Neuronal stem cell (in vitro differentiated cells): ENCODE measurements around the gene SEC63.

Experiments used
- DNase-seq: peaks from one replicate; pipeline ENCODE4 v3.0.0-alpha.2; 2013; ENCODE audit warnings: low spot score
- H2AFZ ChIP-seq: one replicate; pipeline ENCODE4 v1.6.1; 2013; ENCODE audit warnings: mild to moderate bottlenecking, low read length, inconsistent platforms
- H2AK5ac ChIP-seq: 2 replicates; pipeline ENCODE4 v1.6.1; 2013; ENCODE audit warnings: low read depth, mild to moderate bottlenecking, inconsistent platforms, low read length, moderate library complexity, mixed read lengths
- H2BK120ac ChIP-seq: 2 replicates; pipeline ENCODE4 v1.6.1; 2013; ENCODE audit warnings: low read depth, mild to moderate bottlenecking, inconsistent platforms, low read length, moderate library complexity, mixed read lengths
- H2BK12ac ChIP-seq: one replicate; pipeline ENCODE4 v1.6.1; 2013; ENCODE audit warnings: low read length, inconsistent platforms
- H2BK15ac ChIP-seq: 2 replicates; pipeline ENCODE4 v1.6.1; 2013; ENCODE audit warnings: mild to moderate bottlenecking, low read length, inconsistent platforms, mixed read lengths
- H2BK5ac ChIP-seq: one replicate; pipeline ENCODE4 v1.6.1; 2013; ENCODE audit warnings: inconsistent platforms, mild to moderate bottlenecking, low read length, moderate library complexity
- H3K14ac ChIP-seq: one replicate; pipeline ENCODE4 v1.6.1; 2013; ENCODE audit warnings: low read length, inconsistent platforms
- H3K18ac ChIP-seq: 2 replicates; pipeline ENCODE4 v1.6.1; 2013; ENCODE audit warnings: low read length, inconsistent platforms
- H3K23ac ChIP-seq: 2 replicates; pipeline ENCODE4 v1.6.1; 2013; ENCODE audit warnings: low read depth, mild to moderate bottlenecking, mixed read lengths, low read length, inconsistent platforms; ENCODE audit not compliant: poor library complexity
- H3K27ac ChIP-seq: replicated peaks from 3 replicates; pipeline ENCODE4 v1.5.1; 2013; ENCODE audit warnings: low read length, inconsistent platforms
- H3K27me3 ChIP-seq, 3 experiments: 2 replicates each; pipeline ENCODE4 v1.6.1; 2013; ENCODE audit warnings: low read length in 3 of 3, mild to moderate bottlenecking in 2 of 3, inconsistent platforms in 1 of 3, low read depth in 1 of 3, mixed read lengths in 1 of 3, moderate library complexity in 1 of 3; ENCODE audit not compliant: control insufficient read depth in 3 of 3, insufficient read depth in 3 of 3
- H3K36me3 ChIP-seq, 2 donors: replicated peaks in 1 of 2; 2 replicates each; pipeline ENCODE4 v1.6.1; 2013; ENCODE audit warnings: low read length in 2 of 2; ENCODE audit not compliant: control insufficient read depth in 2 of 2, insufficient read depth in 2 of 2
- H3K4ac ChIP-seq: 2 replicates; pipeline ENCODE4 v1.6.1; 2013; ENCODE audit warnings: inconsistent platforms, mild to moderate bottlenecking, low read length, moderate library complexity
- H3K4me1 ChIP-seq, 2 donors: 1 replicate in 1 of 2; 2 replicates in 1 of 2; pipeline ENCODE4 v1.6.1; 2013; ENCODE audit warnings: low read length in 2 of 2, low read depth in 1 of 2; ENCODE audit not compliant: control insufficient read depth in 2 of 2, insufficient read depth in 1 of 2
- H3K4me2 ChIP-seq: one replicate; pipeline ENCODE4 v1.6.1; 2013; ENCODE audit warnings: mild to moderate bottlenecking, low read length, inconsistent platforms; ENCODE audit not compliant: insufficient read depth, poor library complexity, severe bottlenecking
- H3K4me3 ChIP-seq, 2 donors: 2 replicates each; pipeline ENCODE4 v1.5.1; 2013; ENCODE audit warnings: low read length in 2 of 2, mild to moderate bottlenecking in 2 of 2, inconsistent platforms in 1 of 2, moderate library complexity in 1 of 2
- H3K79me1 ChIP-seq: one replicate; pipeline ENCODE4 v1.6.1; 2013; ENCODE audit warnings: low read depth, mild to moderate bottlenecking, inconsistent platforms, low read length, moderate library complexity
- H3K9ac ChIP-seq: one replicate; pipeline ENCODE4 v1.6.1; 2013; ENCODE audit warnings: mild to moderate bottlenecking, low read depth, low read length, inconsistent platforms; ENCODE audit not compliant: poor library complexity
- H3K9me3 ChIP-seq, 2 donors: replicated peaks in 1 of 2; 2 replicates each; pipeline versions ENCODE3 to v1.6.1; 2013; ENCODE audit warnings: low read length in 2 of 2, mild to moderate bottlenecking in 2 of 2, inconsistent platforms in 1 of 2, low read depth in 1 of 2, mixed read lengths in 1 of 2, moderate library complexity in 1 of 2; ENCODE audit not compliant: control insufficient read depth in 2 of 2, insufficient read depth in 1 of 2
- H4K8ac ChIP-seq: one replicate; pipeline ENCODE4 v1.6.1; 2013; ENCODE audit warnings: low read depth, mild to moderate bottlenecking, inconsistent platforms, low read length, moderate library complexity
- H4K91ac ChIP-seq: one replicate; pipeline ENCODE4 v1.6.1; 2013; ENCODE audit warnings: low read length, low read depth, mild to moderate bottlenecking, inconsistent platforms; ENCODE audit not compliant: poor library complexity
- WGBS, 2 donors: extraction: QIAGEN DNeasy Blood & Tissue Kit; methylation state at CpG; one replicate each; pipeline ENCODE4 v1.1.7; 2013; ENCODE audit warnings: missing lambda C conversion rate in 2 of 2, mixed read lengths in 1 of 2; ENCODE audit not compliant: insufficient read length in 2 of 2, insufficient replicate concordance in 1 of 2; ENCODE audit errors: extremely low coverage in 2 of 2; 5-methylcytosine and 5-hydroxymethylcytosine counted together

SEC63 gene

DNA sequence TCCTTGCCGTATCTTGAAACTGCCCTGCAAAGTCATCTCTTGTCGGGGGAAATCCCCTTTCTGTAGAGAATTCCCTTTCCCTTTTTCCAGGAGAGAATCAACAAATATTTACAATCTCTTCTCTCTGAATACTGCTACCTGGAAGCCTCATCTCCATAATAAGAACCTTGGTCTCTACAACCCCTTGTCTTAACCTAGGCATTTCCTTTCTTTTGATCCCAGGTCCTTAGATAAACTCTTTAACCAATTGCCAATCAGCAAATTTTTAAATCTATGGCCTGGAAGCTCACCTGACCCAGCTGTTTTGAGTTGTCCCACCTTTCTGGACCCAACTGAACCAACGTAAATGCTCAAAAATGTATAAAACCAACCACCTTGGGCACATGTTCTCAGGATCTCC, 30.6 kb upstream of the SEC63 start:
- no peaks in the 10 kb centered on the region for H3K27me3 ChIP-seq
- H3K27ac ChIP-seq = no peak overlapping the region
- no peak overlapping the region for H3K18ac ChIP-seq
- no peak overlapping the region for H3K4me2 ChIP-seq
- H3K4me1 ChIP-seq = peaks cover 0 to 2% of the 10 kb centered on the region in 2 donors
- H2BK5ac ChIP-seq = no peak overlapping the region
- no peak for DNase-seq
- no peak overlapping the region for H3K9ac ChIP-seq
- H3K4ac ChIP-seq = no peak overlapping the region
- H3K14ac ChIP-seq = no peak overlapping the region
- H2BK12ac ChIP-seq = no peak overlapping the region
- H3K36me3 ChIP-seq = no peaks in the 10 kb centered on the region
- no peak overlapping the region for H2BK15ac ChIP-seq
- no peak overlapping the region for H3K4me3 ChIP-seq
- no peak overlapping the region for H4K91ac ChIP-seq
- no peaks in the 10 kb centered on the region for H3K79me1 ChIP-seq
- H4K8ac ChIP-seq = no peak overlapping the region
- H2AK5ac ChIP-seq = no peak overlapping the region
- no peak overlapping the region for H3K23ac ChIP-seq
- H2AFZ ChIP-seq = no peak overlapping the region
- H3K9me3 ChIP-seq = no peaks in the 10 kb centered on the region
- no CpG with 5 or more reads among the region's 3 CpGs for WGBS, 2 donors
- no peak overlapping the region for H2BK120ac ChIP-seq

- Histone ChIP-seq H3K9ac (no peak overlapping the region), H2BK12ac (no peak overlapping the region), H3K27me3 (no peaks in the 10 kb centered on the region), H2AK5ac (no peak overlapping the region), H3K27ac (no peak overlapping the region), H3K4me1 (peaks cover 0 to 2% of the 10 kb centered on the region in 2 donors), H3K18ac (no peak overlapping the region), H3K14ac (no peak overlapping the region), H3K9me3 (no peaks in the 10 kb centered on the region), H3K4me3 (no peak overlapping the region), H2AFZ (no peak overlapping the region), H3K79me1 (no peaks in the 10 kb centered on the region), H3K4me2 (no peak overlapping the region), H4K8ac (no peak overlapping the region), H3K36me3 (no peaks in the 10 kb centered on the region), H4K91ac (no peak overlapping the region), H2BK5ac (no peak overlapping the region), H3K4ac (no peak overlapping the region), H3K23ac (no peak overlapping the region), H2BK120ac (no peak overlapping the region), H2BK15ac (no peak overlapping the region)
- WGBS, 2 donors = no CpG with 5 or more reads among the region's 3 CpGs
- no peak for DNase-seq
Measured at GRCh38 chr6:107987805-107988204, 29.8 kb upstream of the SEC63 start.

DNA sequence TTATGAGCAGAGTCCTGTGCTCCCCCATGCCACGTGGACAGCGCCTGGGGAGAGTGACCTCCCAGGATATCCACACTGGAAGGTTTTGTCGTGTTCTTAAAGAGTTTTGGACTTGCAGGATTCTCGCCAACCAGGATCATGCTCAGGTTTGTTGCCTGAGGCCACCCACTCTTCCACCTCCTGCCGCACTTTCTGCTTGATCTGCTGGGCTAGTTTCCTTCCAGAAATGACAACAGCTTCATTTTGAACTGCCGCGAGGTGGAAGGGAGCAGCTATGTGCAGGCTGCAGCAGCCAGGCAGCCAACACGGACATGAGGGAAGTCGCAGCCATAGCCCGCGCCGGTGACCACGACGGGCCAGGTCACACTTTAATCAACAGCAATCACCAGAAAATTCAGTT, 27.7 kb upstream of the SEC63 start:
- Histone ChIP-seq H3K4me1 (peaks cover 0 to 1% of the 10 kb centered on the region in 2 donors), H3K4ac (no peak overlapping the region), H3K4me2 (no peak overlapping the region), H3K18ac (no peak overlapping the region), H4K8ac (no peak overlapping the region), H2BK5ac (no peak overlapping the region), H2BK12ac (no peak overlapping the region), H3K4me3 (no peak overlapping the region), H3K9ac (no peak overlapping the region), H2BK120ac (no peak overlapping the region), H2AK5ac (no peak overlapping the region), H3K36me3 (no peaks in the 10 kb centered on the region), H2BK15ac (no peak overlapping the region), H4K91ac (no peak overlapping the region), H3K27me3 (no peaks in the 10 kb centered on the region), H3K14ac (no peak overlapping the region), H3K79me1 (no peaks in the 10 kb centered on the region), H3K9me3 (no peaks in the 10 kb centered on the region), H3K27ac (no peak overlapping the region), H2AFZ (no peak overlapping the region), H3K23ac (no peak overlapping the region)
- WGBS, 2 donors = no CpG with 5 or more reads among the region's 14 CpGs
- no peak for DNase-seq

DNA sequence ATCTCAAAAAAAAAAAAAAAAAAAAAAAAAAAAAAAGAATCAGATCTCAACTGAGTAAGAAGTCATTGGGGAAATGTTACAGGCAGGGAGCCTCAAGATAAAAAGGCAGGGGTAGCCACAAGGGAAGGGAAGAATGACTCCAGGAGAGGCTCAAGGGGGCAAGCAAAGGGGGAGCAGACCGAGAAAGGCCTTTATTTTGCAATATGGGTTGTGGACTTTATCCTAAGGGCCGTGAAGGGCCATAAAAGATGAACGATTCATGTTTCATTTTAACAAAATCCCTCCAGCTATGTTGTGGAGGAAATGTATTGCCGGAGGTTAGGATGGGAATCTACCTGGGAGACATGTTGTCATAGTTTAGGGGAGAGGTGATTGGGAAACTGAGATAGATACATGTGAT, 25.8 kb upstream of the SEC63 start:
- H3K14ac ChIP-seq = no peak overlapping the region
- no peak overlapping the region for H4K91ac ChIP-seq
- H4K8ac ChIP-seq = no peak overlapping the region
- no peak overlapping the region for H3K23ac ChIP-seq
- no CpG with 5 or more reads among the region's 4 CpGs for WGBS, 2 donors
- H3K18ac ChIP-seq = no peak overlapping the region
- H3K9ac ChIP-seq = no peak overlapping the region
- H2AK5ac ChIP-seq = no peak overlapping the region
- no peak overlapping the region for H2BK15ac ChIP-seq
- H3K36me3 ChIP-seq = no peaks in the 10 kb centered on the region
- H3K4ac ChIP-seq = no peak overlapping the region
- no peak overlapping the region for H2BK12ac ChIP-seq
- no peak overlapping the region for H2BK5ac ChIP-seq
- H3K27me3 ChIP-seq = no peaks in the 10 kb centered on the region
- H3K79me1 ChIP-seq = no peaks in the 10 kb centered on the region
- no peak overlapping the region for H2AFZ ChIP-seq
- no peak overlapping the region for H2BK120ac ChIP-seq
- no peak overlapping the region for H3K4me3 ChIP-seq
- H3K4me2 ChIP-seq = no peak overlapping the region
- no peak for DNase-seq
- no peaks in the 10 kb centered on the region for H3K9me3 ChIP-seq
- no peak overlapping the region for H3K27ac ChIP-seq
- H3K4me1 ChIP-seq = no peaks in the 10 kb centered on the region
